Neural progenitor cell (in vitro differentiated cells): Measurements from ENCODE around the gene KRTAP5-1.

Experiments
- CTCF ChIP-seq: fragments of 200-600 bp; sonication (generic); IDR thresholded peaks from 2 replicates; pipeline ENCODE4 v1.5.1; 2017; ENCODE audit warnings: antibody characterized with exemption, mild to moderate bottlenecking
- EZH2 ChIP-seq: fragments of 200-600 bp; sonication (generic); IDR thresholded peaks from 2 replicates; pipeline ENCODE4 v1.6.1; 2017; ENCODE audit warnings: antibody characterized with exemption, mild to moderate bottlenecking, moderate library complexity
- EZH2phosphoT487 ChIP-seq: fragments of 200-600 bp; sonication (generic); IDR thresholded peaks from 2 replicates; pipeline ENCODE4 v1.6.1; 2017; ENCODE audit warnings: antibody characterized with exemption

- TF ChIP-seq CTCF (no peak), EZH2 (no peak), EZH2phosphoT487 (no peak)
Observed at GRCh38 chr11:1586699-1587098, 1.6 kb upstream of the KRTAP5-1 start.
